ENCODE measurements around the gene MSL3B.

DNA sequence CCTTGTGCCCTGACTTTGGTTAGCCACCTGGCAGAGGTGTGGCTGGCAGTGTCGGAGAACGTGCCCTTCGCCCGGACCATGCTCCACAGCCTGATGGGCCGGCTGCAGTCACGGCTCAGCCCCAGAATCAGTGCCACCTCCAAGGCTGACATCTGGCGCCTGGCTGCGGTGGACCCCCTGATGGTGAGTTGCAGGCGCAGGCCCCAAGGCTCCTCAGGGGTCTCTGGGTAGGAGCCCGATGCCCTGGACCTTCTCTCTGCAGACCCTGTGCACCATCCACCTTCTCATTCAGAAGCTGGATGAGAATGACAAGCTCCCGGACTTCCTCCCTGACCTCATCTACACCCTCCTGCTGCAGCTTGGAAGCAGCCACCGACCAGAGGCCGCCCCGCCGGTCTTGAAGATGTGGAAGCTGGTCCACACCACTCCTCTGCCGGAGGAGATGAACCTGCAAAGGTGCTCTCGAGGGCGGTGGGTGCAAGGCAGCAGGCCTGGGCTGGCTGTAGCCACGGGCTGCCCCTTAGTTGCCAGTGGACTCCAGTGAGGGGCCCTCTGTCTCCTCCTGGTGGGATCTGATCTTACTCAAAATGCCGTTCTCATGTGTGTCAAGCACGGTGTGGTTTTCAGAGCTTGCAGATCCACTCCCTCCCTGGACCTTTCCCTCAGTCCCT, 46.0 kb downstream of the MSL3B start:
- TF ChIP-seq, protein P1, sequence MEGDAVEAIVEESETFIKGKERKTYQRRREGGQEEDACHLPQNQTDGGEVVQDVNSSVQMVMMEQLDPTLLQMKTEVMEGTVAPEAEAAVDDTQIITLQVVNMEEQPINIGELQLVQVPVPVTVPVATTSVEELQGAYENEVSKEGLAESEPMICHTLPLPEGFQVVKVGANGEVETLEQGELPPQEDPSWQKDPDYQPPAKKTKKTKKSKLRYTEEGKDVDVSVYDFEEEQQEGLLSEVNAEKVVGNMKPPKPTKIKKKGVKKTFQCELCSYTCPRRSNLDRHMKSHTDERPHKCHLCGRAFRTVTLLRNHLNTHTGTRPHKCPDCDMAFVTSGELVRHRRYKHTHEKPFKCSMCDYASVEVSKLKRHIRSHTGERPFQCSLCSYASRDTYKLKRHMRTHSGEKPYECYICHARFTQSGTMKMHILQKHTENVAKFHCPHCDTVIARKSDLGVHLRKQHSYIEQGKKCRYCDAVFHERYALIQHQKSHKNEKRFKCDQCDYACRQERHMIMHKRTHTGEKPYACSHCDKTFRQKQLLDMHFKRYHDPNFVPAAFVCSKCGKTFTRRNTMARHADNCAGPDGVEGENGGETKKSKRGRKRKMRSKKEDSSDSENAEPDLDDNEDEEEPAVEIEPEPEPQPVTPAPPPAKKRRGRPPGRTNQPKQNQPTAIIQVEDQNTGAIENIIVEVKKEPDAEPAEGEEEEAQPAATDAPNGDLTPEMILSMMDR (IDR thresholded peaks at IDR 0.05), result no peak
- TF ChIP-seq EZH2 (IDR thresholded peaks at IDR 0.05), result no peak
- no peak for TF ChIP-seq EZH2phosphoT487 (IDR thresholded peaks at IDR 0.05)

Measured in neural progenitor cell (in vitro differentiated cells).